Left forelimb (tissue), 1 donor: ENCODE results near the gene ATG2A.

Source experiments
- DNase-seq: peaks from one replicate; pipeline ENCODE4 v3.0.0-alpha.2; 2018; ENCODE audit warnings: low spot score

ATG2A gene

GRCh38 chr11:64902102-64902900 lies 14.7 kb downstream of the ATG2A start:
- DNase-seq: no peak

GRCh38 chr11:64900774-64901173 lies 16.2 kb downstream of the ATG2A start:
- no peak for DNase-seq

DNA sequence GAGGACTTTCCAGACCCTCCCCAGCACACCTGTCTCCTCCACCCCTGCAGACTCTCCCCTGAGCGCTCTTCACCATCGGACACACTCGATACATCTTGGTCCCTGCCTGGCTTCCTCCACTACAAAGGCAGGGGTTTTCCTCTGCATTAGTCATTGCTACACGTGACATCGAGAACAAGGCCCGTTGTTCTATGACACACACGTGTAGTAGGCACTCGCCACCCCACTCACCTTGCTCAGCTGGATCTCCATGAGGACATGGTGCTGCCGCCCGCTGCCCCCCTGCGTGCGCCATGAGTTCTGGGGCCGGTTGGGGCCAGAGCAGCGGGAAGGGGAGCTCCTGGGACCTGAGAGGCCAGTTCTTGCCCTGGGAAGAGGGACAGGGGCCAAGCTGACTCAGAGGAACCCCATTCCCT lies 16.7 kb downstream of the ATG2A start:
- DNase-seq: no peak

- no peak for DNase-seq
Measured at GRCh38 chr11:64898541-64898940, 18.5 kb downstream of the ATG2A start.

DNA sequence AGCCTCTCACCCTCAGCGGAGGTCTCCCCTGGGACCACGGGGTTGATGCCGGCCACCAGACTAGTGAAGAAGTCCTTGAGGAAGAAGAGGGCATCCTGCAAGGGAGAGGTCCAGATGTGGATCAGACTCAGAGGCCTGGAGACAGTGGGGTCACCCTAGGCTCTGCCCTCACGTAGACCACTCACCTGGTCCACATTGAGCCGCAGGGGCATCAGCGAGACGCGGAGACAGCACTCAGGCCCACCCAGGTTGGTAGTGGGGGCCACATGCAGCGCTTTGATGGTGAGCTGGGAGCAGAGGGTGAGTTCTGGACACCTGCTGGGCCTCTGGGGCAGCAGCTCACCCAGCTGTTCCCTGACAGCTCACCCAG lies 18.9 kb downstream of the ATG2A start:
- no peak for DNase-seq

DNA sequence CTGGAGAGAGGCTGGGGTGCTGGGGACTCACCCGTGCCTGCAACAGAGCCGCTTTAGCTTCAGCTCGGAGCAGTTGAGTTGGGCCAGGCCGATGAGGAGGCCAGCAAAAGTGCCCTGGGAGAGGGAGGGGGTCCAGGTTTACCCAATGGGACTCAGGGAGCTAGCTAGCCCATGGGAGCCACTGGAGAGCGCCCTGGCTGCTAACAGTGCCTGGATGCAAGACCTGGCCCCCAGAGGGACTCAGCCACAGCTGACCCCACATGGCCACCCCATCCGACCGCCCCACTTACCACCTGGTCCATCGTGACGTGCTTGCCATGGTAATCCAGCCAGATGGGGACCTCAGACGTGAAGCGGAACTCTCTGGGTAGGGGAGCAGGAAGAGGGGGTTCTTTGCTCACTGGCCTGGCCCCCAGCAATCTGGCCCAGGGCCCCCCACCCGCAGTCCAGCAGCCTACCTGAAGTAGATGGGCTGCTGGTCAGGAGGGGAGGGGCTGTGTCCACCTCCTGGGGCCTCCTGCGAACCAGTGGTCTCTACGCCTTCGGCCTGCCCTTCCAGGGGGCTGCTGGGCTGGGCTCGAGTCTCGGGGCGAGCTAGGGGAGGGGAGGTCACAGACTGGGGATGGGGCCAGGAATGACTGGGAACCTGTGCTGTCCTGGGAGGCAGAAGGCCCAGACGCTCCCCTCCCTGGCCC lies 19.5 kb downstream of the ATG2A start:
- no peak for DNase-seq

- no peak for DNase-seq
Measured at GRCh38 chr11:64896448-64897022, 20.5 kb downstream of the ATG2A start.

- DNase-seq: no peak
Measured at GRCh38 chr11:64894812-64895452, 22.1 kb downstream of the ATG2A start.

DNA sequence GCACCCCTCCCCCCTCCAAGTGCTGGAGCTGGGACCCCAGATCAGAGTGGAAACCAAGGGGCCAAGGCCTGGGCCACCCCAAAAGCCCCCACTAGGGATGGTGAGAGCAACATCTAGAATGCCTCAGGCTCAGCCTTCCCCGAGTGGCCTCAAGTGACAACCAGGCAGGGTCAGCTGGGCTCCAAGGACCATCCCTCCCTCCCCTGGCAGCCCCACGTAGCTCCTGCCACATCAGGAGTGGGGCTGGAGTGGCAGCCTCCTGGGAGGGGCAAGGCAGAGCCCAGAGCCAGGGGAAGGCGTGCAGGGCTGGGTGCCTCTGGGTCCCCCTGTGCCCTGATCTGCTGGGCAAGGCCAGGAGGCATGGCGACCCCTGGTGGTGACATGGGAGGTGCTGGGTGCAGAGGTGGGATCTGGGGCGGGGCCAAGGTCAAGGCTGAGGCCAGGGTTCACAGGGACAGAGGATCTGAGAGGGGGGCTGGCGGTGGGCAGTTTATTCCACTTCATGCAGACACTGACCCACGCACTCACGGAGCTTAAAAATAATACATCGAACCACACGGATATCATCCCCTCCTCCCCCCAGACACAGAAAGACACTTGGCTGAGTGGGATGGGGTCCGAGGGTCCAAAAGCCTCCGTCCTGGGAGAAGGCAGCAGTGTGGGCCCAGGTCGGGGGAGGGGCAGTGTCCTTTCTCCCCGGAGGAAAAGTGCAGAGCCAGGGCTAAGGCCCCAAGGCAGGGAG lies 22.8 kb downstream of the ATG2A start:
- DNase-seq: peak; percentile 85

GRCh38 chr11:64893194-64894069 lies 23.6 kb downstream of the ATG2A start:
- no peak for DNase-seq

- no peak for DNase-seq
Measured at GRCh38 chr11:64892838-64893193, 24.2 kb downstream of the ATG2A start.

DNA sequence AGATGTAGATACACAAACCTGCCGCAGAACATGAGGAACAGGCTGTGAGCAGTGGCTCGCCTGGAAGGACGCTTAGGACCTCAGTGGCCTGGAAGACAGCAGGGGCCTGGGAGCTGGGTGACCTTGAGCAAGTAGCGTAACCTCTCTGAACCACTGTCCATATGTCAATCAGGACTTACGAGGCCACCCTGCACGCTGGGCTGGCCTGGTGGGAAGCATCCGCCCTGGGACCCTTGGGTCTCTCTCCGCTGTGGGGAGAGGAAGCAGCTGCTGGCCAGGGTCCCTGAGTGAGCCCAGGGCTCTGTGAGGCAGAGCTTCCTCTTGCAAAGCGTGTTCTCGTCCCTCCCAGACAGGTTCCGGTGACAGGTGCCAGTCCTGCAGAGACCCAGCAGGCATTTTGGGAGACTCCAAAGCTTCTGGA lies 24.6 kb downstream of the ATG2A start:
- DNase-seq: no peak

DNA sequence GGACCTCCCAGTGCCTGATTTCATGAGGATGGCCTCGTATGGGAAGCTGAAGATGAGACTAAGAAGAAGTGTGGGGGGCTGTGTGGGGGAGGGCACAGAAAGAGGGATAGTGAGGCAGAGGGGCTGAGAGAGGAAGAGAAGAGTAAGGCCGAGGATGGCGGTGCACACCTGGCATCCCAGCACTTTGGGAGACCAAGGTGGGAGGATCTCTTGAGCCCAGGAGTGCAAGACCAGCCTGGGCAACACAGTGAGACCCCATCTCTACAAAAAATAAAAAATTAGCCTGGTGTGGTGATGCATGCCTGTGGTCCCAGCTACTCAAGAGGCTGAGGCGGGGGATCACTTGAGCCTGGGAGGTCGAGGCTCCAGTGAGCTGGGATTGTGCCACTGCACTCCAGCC lies 25.1 kb downstream of the ATG2A start:
- DNase-seq: no peak

GRCh38 chr11:64891215-64891848 lies 25.7 kb downstream of the ATG2A start:
- DNase-seq: no peak

DNA sequence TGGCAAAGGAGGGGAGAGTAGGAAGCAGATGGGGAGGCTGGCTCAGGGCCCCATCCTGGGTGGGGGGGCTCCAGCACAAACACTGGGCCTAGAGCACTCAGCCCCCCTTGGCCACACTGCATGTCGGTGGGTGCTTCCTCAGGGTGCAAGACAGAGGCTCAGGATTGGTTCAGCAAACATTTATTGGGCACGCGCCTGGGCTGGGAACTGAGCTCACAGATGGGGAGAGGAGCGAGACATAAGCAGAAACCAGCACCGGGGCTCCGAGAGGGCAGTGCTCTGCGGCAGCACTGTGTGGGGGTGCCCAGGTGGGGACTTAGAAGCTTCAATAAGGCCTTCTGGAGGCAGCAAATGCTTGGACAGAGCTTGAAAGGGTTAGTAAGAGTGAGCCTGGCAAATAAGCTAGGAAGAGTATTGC lies 26.5 kb downstream of the ATG2A start:
- no peak for DNase-seq

DNA sequence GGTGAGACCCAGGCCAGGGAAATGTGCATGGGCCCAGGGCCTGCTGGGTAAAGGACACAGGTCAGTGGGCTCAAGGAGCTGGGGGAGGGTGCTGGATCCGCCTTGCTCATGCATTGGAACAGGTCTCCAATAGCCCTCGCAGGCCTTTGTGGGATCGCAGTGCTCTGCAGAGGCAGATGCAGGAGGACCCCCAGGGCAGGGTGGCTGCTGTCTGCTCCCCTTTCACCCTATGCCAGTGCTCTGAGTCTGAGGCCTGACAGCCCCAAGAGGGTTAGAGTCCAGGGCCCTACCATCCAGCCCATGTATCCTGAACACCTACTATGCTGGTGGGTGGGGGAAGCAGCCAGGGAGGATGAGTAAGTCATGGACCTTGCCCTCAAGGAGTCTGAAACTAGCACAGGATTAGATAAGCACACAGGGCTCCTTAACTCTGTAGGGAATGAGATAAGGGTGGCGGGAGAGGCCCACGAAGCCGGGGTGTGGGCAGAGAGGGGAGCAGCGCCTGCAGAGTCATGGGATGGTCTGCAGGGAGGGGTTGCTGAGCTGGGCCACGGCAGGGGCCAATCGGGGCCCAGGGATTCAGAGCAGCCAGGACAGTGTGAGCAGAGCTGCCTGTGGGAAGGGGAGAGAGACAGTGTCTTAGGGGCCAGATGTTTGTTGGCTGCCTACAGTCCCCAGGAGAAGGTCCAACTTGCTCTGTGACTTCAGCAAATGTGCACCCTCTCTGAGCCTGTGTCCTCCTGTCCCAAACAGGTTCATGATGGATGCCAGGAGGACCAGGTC lies 28.1 kb downstream of the ATG2A start:
- no peak for DNase-seq

GRCh38 chr11:64888406-64888728 lies 28.6 kb downstream of the ATG2A start:
- DNase-seq: no peak

GRCh38 chr11:64887757-64888405 lies 29.1 kb downstream of the ATG2A start:
- peak; percentile 89 for DNase-seq

- no peak for DNase-seq
Measured at GRCh38 chr11:64887234-64887756, 29.7 kb downstream of the ATG2A start.
